Activated naive CD4-positive, alpha-beta T cell treated with anti-CD3 and anti-CD28 coated beads, Interleukin-2, amount 50 U/mL, for 16 hours (primary cell): ENCODE data around the gene PLPP3.
"Not testable (repeated sequence)": the region's sequence is repeated elsewhere in the genome, so short reads cannot be mapped to it uniquely, and the experiment has no call there.

Source experiments
- DNase-seq: peaks from one replicate; pipeline ENCODE4 v3.0.0-alpha.2; 2020

Gene PLPP3

DNA sequence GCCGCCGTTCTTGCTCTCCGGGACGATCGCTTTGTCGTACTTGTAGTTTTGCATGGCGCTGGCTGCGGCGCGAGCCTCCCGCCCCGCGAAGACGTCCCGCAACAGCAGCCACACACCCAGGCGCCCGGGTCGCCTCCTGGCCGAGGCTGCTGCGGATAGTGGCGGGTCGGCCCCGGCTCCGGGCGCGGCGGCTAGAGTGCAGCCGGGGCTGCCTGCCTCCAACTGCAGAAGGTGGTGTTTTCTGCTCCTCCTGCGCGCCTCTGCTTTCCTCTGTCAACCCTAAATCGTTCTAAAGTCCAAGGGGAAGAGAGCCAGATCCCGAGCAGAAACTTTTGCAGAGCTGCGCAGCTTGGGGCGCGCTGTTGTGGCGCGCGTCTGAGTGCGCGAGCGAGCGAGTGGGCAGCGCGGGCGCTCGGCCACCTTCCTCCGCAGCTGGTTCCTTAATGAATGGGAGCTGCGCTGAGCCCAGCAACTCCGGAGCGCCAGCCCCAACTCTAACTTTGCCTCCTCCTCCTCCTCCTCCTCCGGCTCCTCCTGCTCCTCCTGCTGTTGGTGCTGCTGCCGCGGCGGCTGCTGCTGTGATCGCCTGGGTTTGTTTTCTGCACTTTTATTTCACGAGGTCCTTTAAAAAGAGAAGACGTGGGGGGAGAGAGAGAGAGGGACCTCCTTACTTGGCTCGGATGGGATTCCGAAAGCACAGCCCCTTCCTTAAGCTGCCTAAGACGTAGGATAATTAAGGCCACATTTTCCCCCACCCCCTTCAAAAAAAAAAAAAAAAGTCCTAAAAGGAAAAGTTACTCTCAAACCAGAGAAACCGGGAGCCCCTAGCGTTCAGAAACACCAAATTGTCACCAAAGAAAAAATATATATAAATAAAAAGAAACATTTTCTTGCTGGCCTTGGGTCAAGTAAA, at the start of gene PLPP3:
TSS of gene PLPP3 (minus strand) at position 601 of the 913 bp plus-strand sequence. CDS start at position 54, 547 bp downstream.
- no peak for DNase-seq

DNA sequence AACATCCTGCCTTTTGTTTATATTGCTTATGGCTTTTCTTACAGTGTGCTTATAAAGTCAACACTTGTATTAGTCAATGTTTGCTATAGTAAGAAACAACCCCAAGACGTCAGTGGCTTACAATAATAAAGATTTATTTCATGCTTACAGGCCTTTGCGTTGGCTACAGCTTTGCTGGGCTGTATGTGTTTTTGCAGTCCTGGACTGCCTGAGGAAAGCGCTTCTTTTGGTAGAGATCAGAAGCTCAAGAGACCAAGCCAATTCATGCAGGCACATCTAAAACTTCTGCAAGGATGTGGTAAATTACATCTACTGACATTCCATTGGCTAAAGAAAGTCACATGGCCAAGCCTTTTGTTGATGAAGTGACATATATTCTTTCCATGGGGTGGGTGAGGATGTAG, 48.3 kb upstream of the PLPP3 start:
- no peak for DNase-seq

DNA sequence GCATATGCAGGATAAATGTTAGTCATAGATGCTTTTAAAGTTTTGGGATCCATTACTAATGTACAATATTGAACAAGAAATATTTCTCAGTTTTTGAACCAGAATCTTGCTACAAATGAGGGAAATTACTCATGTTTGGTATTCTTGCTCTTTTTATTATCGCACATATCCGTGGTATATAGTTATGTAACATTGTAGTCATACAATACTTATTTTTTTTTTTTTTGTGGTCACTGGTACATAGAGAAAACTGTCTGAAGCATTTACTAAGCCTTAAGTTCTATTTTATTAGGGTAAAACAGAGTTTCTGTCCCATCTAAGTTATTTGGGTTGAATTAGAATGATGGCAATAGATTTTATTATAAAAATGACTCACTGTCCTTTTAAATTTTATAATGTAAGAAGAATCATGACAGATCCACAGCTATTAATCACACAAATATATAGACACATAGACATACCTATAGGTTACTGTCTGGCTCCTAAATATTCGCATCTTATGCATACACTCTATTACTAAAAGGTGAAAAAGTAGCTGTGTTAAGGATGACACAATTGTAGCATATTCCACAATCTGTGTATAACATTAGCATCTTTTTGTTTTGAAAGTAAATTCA, 47.8 kb upstream of the PLPP3 start:
- DNase-seq, result no peak

DNA sequence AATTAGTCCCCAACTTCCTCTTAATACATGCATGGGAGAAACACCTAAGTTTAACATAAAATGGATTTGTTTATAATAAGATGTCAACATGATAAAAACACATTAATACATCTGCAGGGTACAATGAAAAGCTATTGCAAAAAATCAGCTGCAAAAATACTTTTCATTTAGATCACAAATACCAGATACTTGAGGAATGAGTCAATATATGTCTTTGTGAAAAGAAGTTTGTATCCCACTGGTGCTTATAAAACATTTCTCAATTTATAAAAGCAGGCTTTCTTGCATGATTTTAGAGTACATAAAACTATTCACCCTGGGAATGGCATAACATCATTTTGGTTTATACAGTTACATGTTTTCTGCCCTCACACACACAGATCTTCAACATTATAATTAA, 47.2 kb upstream of the PLPP3 start:
- no peak for DNase-seq

DNA sequence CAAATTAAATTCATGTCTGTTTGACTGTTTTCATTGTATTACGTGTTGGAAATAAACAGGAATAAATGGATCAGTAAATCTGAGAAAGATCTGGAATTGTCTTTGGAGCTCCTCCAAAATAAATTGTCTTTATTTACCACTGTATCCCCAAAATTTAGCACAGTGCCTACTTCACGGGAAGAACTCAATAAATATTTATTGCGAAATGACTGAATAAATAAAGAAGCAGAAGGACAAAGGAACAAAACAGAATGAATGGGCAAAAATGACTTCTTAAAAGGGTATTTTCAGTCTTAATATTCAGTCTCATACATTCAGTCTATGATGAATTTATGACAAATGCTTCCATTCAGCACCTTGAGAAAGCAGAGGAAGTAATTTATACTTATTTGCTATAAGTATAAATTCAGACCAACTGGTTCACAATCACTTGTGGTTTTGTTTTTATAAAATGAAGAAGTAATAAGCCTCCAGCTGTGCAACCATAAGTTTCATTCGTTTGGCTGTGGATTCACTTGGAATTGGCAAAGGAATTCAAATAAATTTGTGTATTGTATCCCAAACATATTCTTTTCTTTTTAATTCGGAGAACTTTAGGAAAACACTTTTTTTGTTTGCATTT, 46.6 kb upstream of the PLPP3 start:
- no peak for DNase-seq

DNA sequence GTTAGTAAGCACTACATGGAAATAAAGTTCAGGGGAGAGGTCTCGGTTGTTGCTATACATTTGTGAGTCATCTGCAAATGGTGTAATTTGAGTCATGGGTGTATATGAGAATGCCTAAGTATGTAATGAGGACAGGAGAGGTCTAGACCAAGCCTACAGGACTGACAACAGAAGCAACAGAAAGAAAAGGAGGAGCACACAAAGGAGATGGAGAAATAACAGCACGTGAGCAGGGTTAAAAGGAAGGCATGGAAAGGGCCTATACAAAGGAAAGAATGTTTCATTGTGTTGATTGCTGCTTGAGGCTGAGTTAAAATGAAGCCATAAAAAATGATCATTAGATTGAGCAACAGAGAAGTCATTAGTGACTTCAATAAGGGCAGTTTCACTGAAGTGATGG, 37.8 kb upstream of the PLPP3 start:
- DNase-seq, result no peak

DNA sequence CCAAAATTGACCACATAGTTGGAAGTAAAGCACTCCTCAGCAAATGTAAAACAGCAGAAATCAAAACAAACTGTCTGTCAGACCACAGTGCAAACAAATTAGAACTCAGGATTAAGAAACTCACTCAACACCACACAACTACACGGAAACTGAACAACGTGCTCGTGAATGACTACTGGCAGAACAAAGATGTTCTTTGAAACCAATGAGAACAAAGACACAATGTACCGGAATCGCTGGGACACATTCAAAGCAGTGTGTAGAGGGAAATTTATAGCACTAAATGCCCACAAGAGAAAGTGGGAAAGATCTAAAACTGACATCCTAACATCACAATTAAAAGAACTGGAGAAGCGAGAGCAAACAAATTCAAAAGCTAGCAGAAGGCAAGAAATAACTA, 31.4 kb upstream of the PLPP3 start:
- not testable (repeated sequence) for DNase-seq

DNA sequence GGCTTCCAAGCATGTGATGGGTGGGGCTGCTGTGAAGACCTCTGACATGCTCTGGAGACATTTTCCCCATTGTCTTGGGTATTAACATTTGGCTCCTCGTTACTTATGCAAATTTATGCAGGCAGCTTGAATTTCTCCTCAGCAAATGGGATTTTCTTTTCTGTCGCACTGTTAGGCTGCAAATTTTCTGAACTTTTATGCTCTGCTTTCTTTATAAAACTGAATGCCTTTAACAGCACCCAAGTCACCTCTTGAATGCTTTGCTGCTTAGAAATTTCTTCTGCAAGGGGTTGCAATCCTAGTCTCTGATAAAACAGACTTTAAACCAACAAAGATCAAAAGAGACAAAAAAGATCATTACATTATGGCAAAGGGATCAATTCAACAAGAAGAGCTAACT, 30.7 kb upstream of the PLPP3 start:
- not testable (repeated sequence) for DNase-seq

DNA sequence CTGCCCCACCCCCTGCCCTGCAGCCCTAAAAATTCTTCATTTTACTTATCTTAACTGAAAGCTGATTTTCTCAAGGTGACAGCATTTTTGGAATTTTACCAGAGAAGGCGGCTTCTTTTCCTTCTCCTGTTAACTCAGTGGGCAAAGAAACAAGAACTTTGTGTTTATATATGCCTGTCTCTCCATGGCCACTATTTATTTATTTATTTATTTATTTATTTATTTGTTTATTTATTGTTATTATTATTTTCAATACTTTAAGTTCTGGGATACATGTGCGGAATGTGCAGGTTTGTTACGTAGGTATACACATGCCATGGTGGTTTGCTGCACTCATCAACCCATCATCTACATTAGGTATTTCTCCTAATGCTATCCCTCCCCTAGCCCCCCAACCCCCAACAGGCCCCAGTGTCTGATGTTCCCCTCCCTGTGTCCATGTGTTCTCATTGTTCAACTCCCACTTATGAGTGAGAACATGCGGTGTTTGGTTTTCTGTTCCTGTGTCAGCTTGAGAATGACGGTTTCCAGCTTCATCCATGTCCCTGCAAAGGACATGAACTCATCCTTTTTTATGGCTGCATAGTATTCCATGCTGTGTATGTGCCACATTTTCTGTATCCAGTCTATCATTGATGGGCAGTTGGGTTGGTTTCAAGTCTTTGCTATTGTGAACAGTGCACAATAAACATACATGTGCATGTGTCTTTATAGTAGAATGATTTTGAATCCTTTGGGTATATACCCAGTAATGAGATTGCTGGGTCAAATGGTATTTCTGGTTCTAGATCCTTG, 16.2 kb upstream of the PLPP3 start:
- not testable (repeated sequence) for DNase-seq

DNA sequence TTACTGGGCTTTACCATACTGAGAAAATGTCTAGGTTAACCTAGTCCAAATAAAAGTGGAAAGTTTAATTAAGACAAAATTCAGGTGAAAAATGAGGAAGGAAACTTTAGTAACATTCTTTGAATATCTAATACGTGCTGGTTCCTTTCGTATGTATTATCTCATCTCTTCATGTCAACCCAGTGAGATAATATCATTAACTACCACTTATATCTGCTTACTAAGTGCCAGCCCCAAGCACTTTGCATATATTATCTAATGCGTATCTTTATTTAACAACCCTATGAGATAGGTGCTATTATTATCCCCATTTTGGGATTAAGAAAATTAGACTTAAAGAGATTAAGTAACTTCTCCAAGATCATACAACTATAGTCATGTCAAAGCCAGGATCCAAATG, 12.5 kb upstream of the PLPP3 start:
- no peak for DNase-seq

DNA sequence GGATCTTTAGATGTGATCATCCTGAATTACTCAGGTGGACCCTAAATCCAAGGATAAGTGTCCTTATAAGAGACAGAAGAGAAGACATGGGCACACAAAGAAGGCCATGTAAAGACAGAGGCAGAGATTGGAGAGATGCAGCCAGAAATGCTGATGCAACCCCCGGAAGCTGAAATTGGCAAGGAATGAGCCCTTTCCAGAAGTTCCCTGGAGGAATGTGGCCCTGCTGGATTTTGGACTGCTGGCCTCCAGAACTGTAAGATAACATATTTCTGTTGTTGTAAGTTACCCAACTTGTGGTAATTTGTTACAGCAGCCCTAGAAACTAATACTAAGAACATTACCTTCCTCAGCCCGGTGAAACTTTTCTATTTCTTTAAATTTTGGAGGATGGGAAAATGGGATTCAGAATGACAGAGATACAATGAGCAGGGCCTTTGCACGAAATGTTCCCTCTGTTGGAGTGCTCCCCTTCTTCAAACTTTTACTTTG, 11.2 kb upstream of the PLPP3 start:
- no peak for DNase-seq

DNA sequence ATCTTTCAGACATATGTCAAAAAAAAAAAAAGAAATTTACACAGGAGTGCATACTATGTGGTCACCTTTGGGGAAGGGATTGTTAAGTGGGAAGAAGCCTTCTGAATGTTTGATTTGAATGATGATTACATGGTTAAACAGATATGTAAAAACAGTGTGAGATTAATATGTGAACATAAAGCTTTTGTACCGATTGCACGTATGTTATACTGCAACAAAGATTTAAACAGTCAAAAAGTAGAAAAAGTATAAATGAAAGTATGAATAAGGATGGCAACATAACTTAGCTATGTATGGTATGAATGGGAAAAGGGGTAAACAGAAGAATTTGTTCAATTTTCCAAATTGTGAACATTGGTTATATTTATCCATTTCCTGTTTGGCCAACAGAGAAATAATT, 10.0 kb upstream of the PLPP3 start:
- no peak for DNase-seq

DNA sequence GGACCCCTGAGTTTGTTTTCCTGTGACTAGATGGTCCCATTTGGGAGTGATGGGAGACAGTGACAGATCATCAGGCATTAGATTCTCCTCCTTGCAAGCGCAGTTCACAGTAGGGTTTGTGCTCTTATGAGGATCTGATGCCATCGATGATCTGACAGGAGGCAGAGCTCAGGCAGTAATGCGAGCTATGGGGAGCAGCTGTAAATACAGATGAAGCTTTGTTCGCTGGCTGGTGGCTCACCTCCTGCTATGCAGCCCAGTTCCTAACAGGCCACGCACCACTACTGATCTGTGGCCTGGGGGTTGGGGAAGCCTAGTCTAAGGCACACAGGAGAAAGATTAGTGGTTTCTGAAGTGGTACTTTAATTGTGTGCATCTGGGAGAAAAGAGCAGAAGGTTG, 7.1 kb upstream of the PLPP3 start:
- DNase-seq, result no peak

DNA sequence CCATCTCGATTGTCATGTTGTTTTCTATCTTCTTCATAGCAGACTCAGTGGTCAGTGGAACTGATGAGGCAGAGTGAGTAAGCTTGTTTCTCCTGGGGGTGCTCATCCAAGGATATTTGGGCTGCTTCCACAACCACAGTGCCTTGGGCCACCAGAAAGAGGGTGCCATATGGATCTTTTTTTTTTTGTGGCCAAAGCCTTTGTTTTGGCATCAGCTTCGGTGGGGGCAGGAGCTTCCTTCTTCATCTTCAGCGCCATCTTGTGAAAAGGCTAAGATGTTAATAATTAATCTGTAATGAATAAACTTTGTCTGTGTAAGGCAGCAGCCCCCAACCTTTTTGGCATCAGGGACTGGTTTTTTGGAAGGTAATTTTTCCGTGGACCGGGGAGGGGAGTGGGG, 6.6 kb upstream of the PLPP3 start:
- no peak for DNase-seq

DNA sequence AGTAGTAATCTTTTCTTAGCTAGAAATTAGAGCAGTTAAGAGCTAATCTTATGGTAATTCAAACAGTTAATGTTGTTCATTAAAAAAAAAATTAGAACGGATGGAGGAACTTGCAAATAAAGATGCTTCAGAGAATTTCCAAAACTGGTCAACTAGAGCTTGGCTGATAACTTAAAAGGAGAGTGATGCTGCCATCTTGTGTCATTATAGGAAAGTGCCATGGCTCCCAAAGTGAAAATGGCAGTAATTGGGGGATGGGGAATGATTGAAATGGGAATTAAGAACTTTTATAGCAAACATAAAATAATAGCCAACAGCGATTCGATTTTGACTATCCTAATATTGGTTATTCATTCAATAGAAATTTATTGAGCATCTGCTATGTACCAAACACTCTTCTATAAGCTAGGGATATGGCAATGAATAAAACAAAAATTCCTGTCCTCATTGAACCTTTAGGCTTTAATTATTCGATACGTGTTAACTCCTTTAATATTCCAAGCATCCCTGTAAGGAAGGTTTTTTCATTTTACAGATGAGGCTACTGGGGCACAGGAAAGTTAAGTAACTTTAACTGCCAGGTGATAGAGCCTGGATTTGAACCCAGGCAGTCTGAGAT, 5.7 kb upstream of the PLPP3 start:
- no peak for DNase-seq

DNA sequence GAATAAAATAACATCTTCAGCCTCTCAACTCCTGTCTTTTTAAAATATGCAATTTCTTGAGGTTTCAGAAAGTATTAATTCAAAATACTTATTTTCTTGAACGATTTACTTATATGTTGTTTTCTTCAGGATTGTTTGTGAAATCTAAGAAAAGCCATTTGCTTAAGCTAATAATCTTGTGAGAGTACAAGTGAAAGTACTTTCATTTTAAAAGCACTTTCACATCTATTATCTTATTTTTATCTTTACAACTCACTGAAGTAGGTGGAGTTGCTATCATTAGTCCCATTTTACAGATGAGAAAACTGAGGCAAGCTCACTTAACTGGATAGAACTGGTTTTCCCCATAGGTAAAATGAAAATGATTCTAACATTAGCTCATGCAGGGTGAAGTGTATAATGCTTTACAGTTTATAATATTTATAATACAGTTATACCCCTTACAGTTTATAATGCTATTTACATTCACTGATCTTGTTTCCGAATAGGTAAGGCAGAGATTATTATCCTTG, 4.7 kb upstream of the PLPP3 start:
- no peak for DNase-seq

DNA sequence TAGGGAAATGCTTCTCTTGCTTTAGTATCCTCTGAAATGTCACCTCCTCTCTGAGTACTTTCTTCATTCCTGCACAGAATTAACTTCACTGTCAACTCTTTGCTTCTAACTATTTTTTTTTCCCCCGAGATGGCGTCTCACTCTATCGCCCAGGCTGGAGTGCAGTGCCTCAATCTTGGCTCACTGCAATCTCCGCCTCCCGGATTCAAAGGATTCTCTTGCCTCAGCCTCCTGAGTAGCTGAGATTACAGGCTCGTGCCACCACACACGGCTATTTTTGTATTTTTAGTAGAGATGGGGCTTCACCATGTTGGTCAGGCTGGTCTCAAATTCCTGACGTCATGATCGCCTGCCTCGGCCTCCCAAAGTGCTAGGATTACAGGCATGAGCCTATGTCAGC, 1.4 kb upstream of the PLPP3 start:
- no peak for DNase-seq

DNA sequence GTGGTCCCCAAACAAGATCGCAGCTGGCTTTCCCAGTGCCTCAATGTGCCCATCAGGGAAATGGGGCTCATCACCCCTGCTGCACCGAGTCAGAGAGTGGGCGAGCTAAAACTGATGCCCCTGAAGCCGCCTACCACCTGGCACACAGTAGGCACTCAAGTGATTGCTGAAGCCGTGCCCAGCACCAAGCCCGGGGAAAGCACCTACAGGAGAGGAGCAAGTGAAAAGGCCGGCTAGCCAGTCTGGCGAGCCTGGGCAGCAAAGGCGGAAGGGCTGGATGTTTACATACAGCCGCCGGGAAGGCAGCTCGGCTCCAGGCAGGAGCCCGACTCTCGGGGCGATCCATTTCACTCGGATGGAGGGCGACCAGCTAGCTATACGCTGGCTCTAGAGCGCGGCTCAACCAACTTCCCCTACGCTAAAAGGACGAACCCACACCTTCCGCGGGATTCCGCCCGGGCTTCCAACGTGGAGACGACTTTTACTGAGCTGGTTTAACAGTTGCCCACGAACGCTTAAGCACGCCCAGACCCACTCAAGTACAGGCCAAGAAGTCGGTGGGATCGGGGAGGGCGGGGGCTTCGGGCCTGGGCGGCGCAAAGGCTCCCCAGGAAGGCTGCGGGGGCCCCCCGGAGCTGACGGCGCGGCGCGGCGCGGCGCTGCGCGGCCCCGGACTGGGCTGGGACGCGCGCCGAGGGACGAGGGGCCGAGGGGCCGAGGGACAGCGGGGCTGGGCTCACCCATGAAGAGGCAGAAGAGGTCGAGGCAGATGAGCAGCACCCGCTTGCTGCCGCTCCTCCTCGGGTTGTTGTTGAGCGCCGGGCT, 1.0 kb downstream of the PLPP3 start:
- DNase-seq, result no peak

DNA sequence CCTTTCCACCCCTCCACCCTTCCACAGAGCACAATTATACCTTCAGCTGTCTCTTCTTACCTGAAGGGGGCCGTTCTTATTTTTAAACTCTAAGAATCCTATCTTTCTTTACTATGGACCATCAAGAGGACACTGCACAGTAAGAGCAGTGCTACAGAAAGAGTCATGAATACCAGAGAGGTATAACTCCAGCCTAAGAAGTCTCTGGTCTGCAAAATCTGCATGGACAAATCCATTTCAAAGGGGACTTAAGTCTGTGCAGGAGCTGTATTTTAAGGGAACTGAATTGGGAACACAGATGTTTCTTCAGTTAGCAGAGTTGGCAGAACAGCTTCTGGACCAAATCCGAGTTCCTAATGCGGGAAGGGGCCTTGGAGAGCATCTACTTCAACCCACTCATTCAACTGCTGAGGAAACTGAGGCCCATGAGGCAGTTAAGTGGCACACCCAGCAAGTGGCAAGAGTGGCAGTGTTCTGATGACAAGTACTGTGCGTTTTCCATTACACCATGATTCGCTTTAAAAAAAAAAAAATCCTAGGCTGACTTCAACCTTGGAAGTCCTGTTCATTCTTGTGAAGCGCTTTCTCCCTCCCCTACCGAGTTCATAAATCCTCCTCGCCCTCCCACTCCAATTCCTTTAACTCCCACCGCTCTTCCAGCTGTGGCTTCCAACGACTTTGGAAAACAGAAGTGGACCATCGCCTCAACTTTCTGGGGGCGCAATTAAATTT, 1.8 kb downstream of the PLPP3 start:
- DNase-seq, result no peak

DNA sequence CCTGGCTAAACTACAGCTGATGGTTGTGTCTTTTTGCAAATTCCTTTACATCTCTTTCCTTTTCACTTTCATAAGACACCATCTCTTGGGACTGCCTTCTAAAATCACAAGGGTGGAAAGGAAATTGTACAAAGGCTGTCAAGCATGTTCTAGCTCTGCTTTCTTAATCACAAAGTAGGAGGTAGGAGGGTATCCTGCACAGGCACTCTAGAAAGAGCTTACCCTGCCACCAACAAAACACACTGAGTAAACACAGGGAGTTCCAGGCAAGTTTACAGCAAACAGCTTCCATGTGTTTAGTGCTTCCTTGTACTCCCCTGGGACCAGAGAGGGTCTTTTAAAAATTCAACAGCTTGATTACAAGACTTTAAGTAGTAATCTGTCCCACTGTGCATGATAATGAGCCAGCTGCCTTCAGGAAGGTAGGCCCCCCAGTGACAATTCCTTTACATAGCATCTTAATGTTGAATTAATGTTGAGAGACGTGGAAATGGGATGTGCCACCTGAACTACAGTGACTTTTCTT, 2.4 kb downstream of the PLPP3 start:
- no peak for DNase-seq
